ENCODE data around the gene TOM1L2.

TOM1L2 gene

GRCh38 chr17:17938388-17939107 is 33.7 kb downstream of the TOM1L2 start:
- Histone ChIP-seq H3K27ac (ENCODE audit: insufficient read depth, low read length, poor library complexity, severe bottlenecking) (no peak overlapping the region), H3K36me3 (ENCODE audit: control insufficient read depth, insufficient read depth, low read length) (no peaks in the 10 kb centered on the region), H3K4me3 (ENCODE audit: insufficient read depth, low read depth, low read length, poor library complexity, severe bottlenecking) (no peak overlapping the region), H3K27me3 (replicated peaks; ENCODE audit: control insufficient read depth, insufficient read depth, low read length, poor library complexity, severe bottlenecking) (no peaks in the 10 kb centered on the region), H3K4me1 (ENCODE audit: control insufficient read depth, insufficient read depth, low read length, poor library complexity, severe bottlenecking) (peaks cover 14% of the 10 kb centered on the region), H3K9me3 (ENCODE audit: control insufficient read depth, low read length) (no peaks in the 10 kb centered on the region)
- no peak for DNase-seq

- H3K4me1 ChIP-seq (ENCODE audit: control insufficient read depth, insufficient read depth, low read length, poor library complexity, severe bottlenecking), result peaks cover 14% of the 10 kb centered on the region
Observed at GRCh38 chr17:17937958-17938357, 34.2 kb downstream of the TOM1L2 start.

GRCh38 chr17:17937201-17937853 is 34.9 kb downstream of the TOM1L2 start:
- DNase-seq, result no peak
- H3K9me3 ChIP-seq (ENCODE audit: control insufficient read depth, low read length), result no peaks in the 10 kb centered on the region
- H3K27me3 ChIP-seq (replicated peaks; ENCODE audit: control insufficient read depth, insufficient read depth, low read length, poor library complexity, severe bottlenecking), result no peaks in the 10 kb centered on the region
- no peak overlapping the region for H3K4me3 ChIP-seq (ENCODE audit: insufficient read depth, low read depth, low read length, poor library complexity, severe bottlenecking)
- H3K27ac ChIP-seq (ENCODE audit: insufficient read depth, low read length, poor library complexity, severe bottlenecking), result no peak overlapping the region
- H3K4me1 ChIP-seq (ENCODE audit: control insufficient read depth, insufficient read depth, low read length, poor library complexity, severe bottlenecking), result peaks cover 14% of the 10 kb centered on the region
- no peaks in the 10 kb centered on the region for H3K36me3 ChIP-seq (ENCODE audit: control insufficient read depth, insufficient read depth, low read length)

More at GRCh38 chr17:17937958-17938357, 34.2 kb downstream of the TOM1L2 start:
- Histone ChIP-seq H3K36me3 (ENCODE audit: control insufficient read depth, insufficient read depth, low read length) (no peaks in the 10 kb centered on the region), H3K4me3 (ENCODE audit: insufficient read depth, low read depth, low read length, poor library complexity, severe bottlenecking) (no peak overlapping the region), H3K27me3 (replicated peaks; ENCODE audit: control insufficient read depth, insufficient read depth, low read length, poor library complexity, severe bottlenecking) (no peaks in the 10 kb centered on the region), H3K9me3 (ENCODE audit: control insufficient read depth, low read length) (no peaks in the 10 kb centered on the region), H3K27ac (ENCODE audit: insufficient read depth, low read length, poor library complexity, severe bottlenecking) (no peak overlapping the region)
- DNase-seq, result no peak

- Histone ChIP-seq H3K9me3 (ENCODE audit: control insufficient read depth, low read length) (no peaks in the 10 kb centered on the region), H3K4me3 (ENCODE audit: insufficient read depth, low read depth, low read length, poor library complexity, severe bottlenecking) (no peak overlapping the region), H3K4me1 (ENCODE audit: control insufficient read depth, insufficient read depth, low read length, poor library complexity, severe bottlenecking) (peaks cover 14% of the 10 kb centered on the region), H3K27me3 (replicated peaks; ENCODE audit: control insufficient read depth, insufficient read depth, low read length, poor library complexity, severe bottlenecking) (no peaks in the 10 kb centered on the region), H3K36me3 (ENCODE audit: control insufficient read depth, insufficient read depth, low read length) (no peaks in the 10 kb centered on the region), H3K27ac (ENCODE audit: insufficient read depth, low read length, poor library complexity, severe bottlenecking) (no peak overlapping the region)
- no peak for DNase-seq
Observed at GRCh38 chr17:17935321-17936271, 36.6 kb downstream of the TOM1L2 start.

- H3K27ac ChIP-seq (ENCODE audit: insufficient read depth, low read length, poor library complexity, severe bottlenecking), result no peak overlapping the region
- H3K36me3 ChIP-seq (ENCODE audit: control insufficient read depth, insufficient read depth, low read length), result no peaks in the 10 kb centered on the region
- H3K4me3 ChIP-seq (ENCODE audit: insufficient read depth, low read depth, low read length, poor library complexity, severe bottlenecking), result no peak overlapping the region
- H3K9me3 ChIP-seq (ENCODE audit: control insufficient read depth, low read length), result no peaks in the 10 kb centered on the region
- no peak for DNase-seq
- H3K4me1 ChIP-seq (ENCODE audit: control insufficient read depth, insufficient read depth, low read length, poor library complexity, severe bottlenecking), result peaks cover 14% of the 10 kb centered on the region
- no peaks in the 10 kb centered on the region for H3K27me3 ChIP-seq (replicated peaks; ENCODE audit: control insufficient read depth, insufficient read depth, low read length, poor library complexity, severe bottlenecking)
Observed at GRCh38 chr17:17934806-17935205, 37.4 kb downstream of the TOM1L2 start.

GRCh38 chr17:17934214-17934613 is 38.0 kb downstream of the TOM1L2 start:
- DNase-seq, result no peak
- Histone ChIP-seq H3K27me3 (replicated peaks; ENCODE audit: control insufficient read depth, insufficient read depth, low read length, poor library complexity, severe bottlenecking) (no peaks in the 10 kb centered on the region), H3K36me3 (ENCODE audit: control insufficient read depth, insufficient read depth, low read length) (no peaks in the 10 kb centered on the region), H3K9me3 (ENCODE audit: control insufficient read depth, low read length) (no peaks in the 10 kb centered on the region), H3K4me3 (ENCODE audit: insufficient read depth, low read depth, low read length, poor library complexity, severe bottlenecking) (no peak overlapping the region), H3K27ac (ENCODE audit: insufficient read depth, low read length, poor library complexity, severe bottlenecking) (no peak overlapping the region), H3K4me1 (ENCODE audit: control insufficient read depth, insufficient read depth, low read length, poor library complexity, severe bottlenecking) (peaks cover 14% of the 10 kb centered on the region)

GRCh38 chr17:17933775-17934174 is 38.4 kb downstream of the TOM1L2 start:
- H3K27ac ChIP-seq (ENCODE audit: insufficient read depth, low read length, poor library complexity, severe bottlenecking), result no peak overlapping the region

GRCh38 chr17:17931159-17931558 is 41.0 kb downstream of the TOM1L2 start:
- H3K36me3 ChIP-seq (ENCODE audit: control insufficient read depth, insufficient read depth, low read length), result no peaks in the 10 kb centered on the region
- H3K4me1 ChIP-seq (ENCODE audit: control insufficient read depth, insufficient read depth, low read length, poor library complexity, severe bottlenecking), result peaks cover 14% of the 10 kb centered on the region

More at GRCh38 chr17:17933775-17934174, 38.4 kb downstream of the TOM1L2 start:
- Histone ChIP-seq H3K27me3 (replicated peaks; ENCODE audit: control insufficient read depth, insufficient read depth, low read length, poor library complexity, severe bottlenecking) (no peaks in the 10 kb centered on the region), H3K9me3 (ENCODE audit: control insufficient read depth, low read length) (no peaks in the 10 kb centered on the region), H3K4me3 (ENCODE audit: insufficient read depth, low read depth, low read length, poor library complexity, severe bottlenecking) (no peak overlapping the region), H3K4me1 (ENCODE audit: control insufficient read depth, insufficient read depth, low read length, poor library complexity, severe bottlenecking) (peaks cover 14% of the 10 kb centered on the region), H3K36me3 (ENCODE audit: control insufficient read depth, insufficient read depth, low read length) (no peaks in the 10 kb centered on the region)
- DNase-seq, result no peak

GRCh38 chr17:17930674-17931073 is 41.5 kb downstream of the TOM1L2 start:
- Histone ChIP-seq H3K27ac (ENCODE audit: insufficient read depth, low read length, poor library complexity, severe bottlenecking) (no peak overlapping the region), H3K27me3 (replicated peaks; ENCODE audit: control insufficient read depth, insufficient read depth, low read length, poor library complexity, severe bottlenecking) (no peaks in the 10 kb centered on the region), H3K9me3 (ENCODE audit: control insufficient read depth, low read length) (no peaks in the 10 kb centered on the region), H3K4me3 (ENCODE audit: insufficient read depth, low read depth, low read length, poor library complexity, severe bottlenecking) (no peak overlapping the region), H3K36me3 (ENCODE audit: control insufficient read depth, insufficient read depth, low read length) (no peaks in the 10 kb centered on the region), H3K4me1 (ENCODE audit: control insufficient read depth, insufficient read depth, low read length, poor library complexity, severe bottlenecking) (peaks cover 11% of the 10 kb centered on the region)
- DNase-seq, result no peak

More at GRCh38 chr17:17931159-17931558, 41.0 kb downstream of the TOM1L2 start:
- Histone ChIP-seq H3K4me3 (ENCODE audit: insufficient read depth, low read depth, low read length, poor library complexity, severe bottlenecking) (no peak overlapping the region), H3K27me3 (replicated peaks; ENCODE audit: control insufficient read depth, insufficient read depth, low read length, poor library complexity, severe bottlenecking) (no peaks in the 10 kb centered on the region), H3K9me3 (ENCODE audit: control insufficient read depth, low read length) (no peaks in the 10 kb centered on the region), H3K27ac (ENCODE audit: insufficient read depth, low read length, poor library complexity, severe bottlenecking) (no peak overlapping the region)
- no peak for DNase-seq

All from effector memory CD4-positive, alpha-beta T cell (primary cell).